OCI-LY1 (cell line): ENCODE results near the gene KLK4.

ENCODE experiments used
- H2AFZ ChIP-seq: fragments of 200-600 bp; sonication (generic), shearing (Covaris generic); 2 replicates; pipeline ENCODE4 v1.6.0; 2014; ENCODE audit warnings: antibody characterized with exemption, mild to moderate bottlenecking, low read length
- H3F3A ChIP-seq: fragments of 200-600 bp; sonication (generic), shearing (Covaris generic); 2 replicates; pipeline ENCODE4 v1.6.0; 2014; ENCODE audit warnings: mild to moderate bottlenecking, antibody characterized with exemption, low read length, moderate library complexity; ENCODE audit not compliant: insufficient read depth
- H3K27ac ChIP-seq: fragments of 200-600 bp; sonication (generic); 2 replicates; pipeline ENCODE4 v1.5.1; 2014; ENCODE audit warnings: low read length, mixed run types, mild to moderate bottlenecking, low read depth; ENCODE audit not compliant: poor library complexity, severe bottlenecking
- H3K27me3 ChIP-seq: fragments of 200-600 bp; sonication (generic); 2 replicates; pipeline ENCODE4 v1.6.0; 2014; ENCODE audit warnings: antibody characterized with exemption, mild to moderate bottlenecking, low read length, moderate library complexity; ENCODE audit not compliant: insufficient read depth
- H3K36me3 ChIP-seq: fragments of 200-600 bp; sonication (generic); 2 replicates; pipeline ENCODE4 v1.6.1; 2014; ENCODE audit warnings: mild to moderate bottlenecking, antibody characterized with exemption, low read length, moderate library complexity, mixed read lengths; ENCODE audit not compliant: insufficient read depth
- H3K4me1 ChIP-seq: fragments of 200-600 bp; sonication (generic); 2 replicates; pipeline ENCODE4 v1.5.1; 2014; ENCODE audit warnings: mild to moderate bottlenecking, low read length, moderate library complexity; ENCODE audit not compliant: insufficient read depth, severe bottlenecking
- H3K4me2 ChIP-seq: fragments of 200-600 bp; sonication (generic), shearing (Covaris generic); 2 replicates; pipeline ENCODE4 v1.6.1; 2014; ENCODE audit warnings: low read length
- H3K4me3 ChIP-seq: fragments of 200-600 bp; sonication (generic); 2 replicates; pipeline ENCODE4 v1.5.1; 2014; ENCODE audit warnings: low read length, low read depth, mild to moderate bottlenecking, mixed read lengths; ENCODE audit not compliant: poor library complexity, severe bottlenecking
- H3K79me2 ChIP-seq: fragments of 200-600 bp; shearing (Covaris generic); 2 replicates; pipeline ENCODE4 v1.6.1; 2016; ENCODE audit warnings: mixed run types, low read length, mixed read lengths; ENCODE audit not compliant: insufficient read depth
- H3K9ac ChIP-seq: fragments of 200-600 bp; sonication (generic), shearing (Covaris generic); 2 replicates; pipeline ENCODE4 v1.6.1; 2014; ENCODE audit warnings: mild to moderate bottlenecking, low read length, mixed read lengths
- H3K9me2 ChIP-seq: fragments of 200-600 bp; sonication (generic), shearing (Covaris generic); 2 replicates; pipeline ENCODE4 v1.6.1; 2014; ENCODE audit warnings: low read depth, mild to moderate bottlenecking, low read length, mixed read lengths
- H3K9me3 ChIP-seq: fragments of 200-600 bp; shearing (Covaris generic); 2 replicates; pipeline ENCODE4 v1.6.1; 2014; ENCODE audit warnings: low read length, mixed read lengths
- H4K20me1 ChIP-seq: fragments of 200-600 bp; sonication (generic), shearing (Covaris generic); 2 replicates; pipeline ENCODE4 v1.6.0; 2016; ENCODE audit warnings: mild to moderate bottlenecking, low read length; ENCODE audit not compliant: insufficient read depth
- EZH2 ChIP-seq: fragments of 200-600 bp; sonication (generic), shearing (Covaris generic); IDR thresholded peaks from 2 replicates; pipeline ENCODE4 v1.8.0; 2017; ENCODE audit warnings: borderline replicate concordance, mixed run types, mild to moderate bottlenecking, antibody characterized with exemption, low read length, moderate library complexity, mixed read lengths
- TF ChIP-seq, protein P1 (sequence below): fragments of 200-600 bp; sonication (generic), shearing (Covaris generic); IDR thresholded peaks from 2 replicates; pipeline ENCODE4 v1.5.1; 2017; ENCODE audit warnings: mild to moderate bottlenecking, antibody characterized with exemption, low read length, moderate library complexity, mixed read lengths

Gene KLK4

DNA sequence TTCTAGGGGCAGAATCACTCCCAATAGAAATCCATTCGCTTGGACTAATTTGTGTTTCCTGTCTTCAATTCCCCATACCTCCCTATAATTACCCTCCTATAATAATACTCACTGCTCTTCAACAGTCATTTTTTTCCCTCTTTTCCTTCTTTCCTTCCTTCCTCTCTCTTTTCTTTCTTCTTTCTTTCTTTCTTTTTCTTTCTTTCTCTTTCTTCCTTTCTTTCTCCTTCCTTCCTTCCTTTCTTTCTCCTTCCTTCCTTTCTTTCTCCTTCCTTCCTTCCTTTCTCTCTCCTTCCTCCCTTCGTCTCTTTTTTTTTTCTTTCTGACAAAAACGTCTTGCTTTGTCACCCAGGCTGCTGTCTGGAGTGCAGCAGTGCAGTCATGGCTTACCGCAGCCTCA lies 33.6 kb upstream of the KLK4 start:
- no peaks in the 10 kb centered on the region for H3K4me1 ChIP-seq
- H3K27me3 ChIP-seq: no peaks in the 10 kb centered on the region
- no peaks in the 10 kb centered on the region for H3F3A ChIP-seq
- H4K20me1 ChIP-seq: no peaks in the 10 kb centered on the region
- no peak overlapping the region for H3K27ac ChIP-seq
- no peaks in the 10 kb centered on the region for H3K9me2 ChIP-seq
- no peak overlapping the region for H3K4me3 ChIP-seq
- H3K4me2 ChIP-seq: no peak overlapping the region
- no peaks in the 10 kb centered on the region for H3K9me3 ChIP-seq
- H3K79me2 ChIP-seq: no peaks in the 10 kb centered on the region
- no peak overlapping the region for H2AFZ ChIP-seq
- no peaks in the 10 kb centered on the region for H3K36me3 ChIP-seq
- TF ChIP-seq, protein P1, sequence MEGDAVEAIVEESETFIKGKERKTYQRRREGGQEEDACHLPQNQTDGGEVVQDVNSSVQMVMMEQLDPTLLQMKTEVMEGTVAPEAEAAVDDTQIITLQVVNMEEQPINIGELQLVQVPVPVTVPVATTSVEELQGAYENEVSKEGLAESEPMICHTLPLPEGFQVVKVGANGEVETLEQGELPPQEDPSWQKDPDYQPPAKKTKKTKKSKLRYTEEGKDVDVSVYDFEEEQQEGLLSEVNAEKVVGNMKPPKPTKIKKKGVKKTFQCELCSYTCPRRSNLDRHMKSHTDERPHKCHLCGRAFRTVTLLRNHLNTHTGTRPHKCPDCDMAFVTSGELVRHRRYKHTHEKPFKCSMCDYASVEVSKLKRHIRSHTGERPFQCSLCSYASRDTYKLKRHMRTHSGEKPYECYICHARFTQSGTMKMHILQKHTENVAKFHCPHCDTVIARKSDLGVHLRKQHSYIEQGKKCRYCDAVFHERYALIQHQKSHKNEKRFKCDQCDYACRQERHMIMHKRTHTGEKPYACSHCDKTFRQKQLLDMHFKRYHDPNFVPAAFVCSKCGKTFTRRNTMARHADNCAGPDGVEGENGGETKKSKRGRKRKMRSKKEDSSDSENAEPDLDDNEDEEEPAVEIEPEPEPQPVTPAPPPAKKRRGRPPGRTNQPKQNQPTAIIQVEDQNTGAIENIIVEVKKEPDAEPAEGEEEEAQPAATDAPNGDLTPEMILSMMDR: no peak
- no peak for TF ChIP-seq EZH2
- no peak overlapping the region for H3K9ac ChIP-seq

DNA sequence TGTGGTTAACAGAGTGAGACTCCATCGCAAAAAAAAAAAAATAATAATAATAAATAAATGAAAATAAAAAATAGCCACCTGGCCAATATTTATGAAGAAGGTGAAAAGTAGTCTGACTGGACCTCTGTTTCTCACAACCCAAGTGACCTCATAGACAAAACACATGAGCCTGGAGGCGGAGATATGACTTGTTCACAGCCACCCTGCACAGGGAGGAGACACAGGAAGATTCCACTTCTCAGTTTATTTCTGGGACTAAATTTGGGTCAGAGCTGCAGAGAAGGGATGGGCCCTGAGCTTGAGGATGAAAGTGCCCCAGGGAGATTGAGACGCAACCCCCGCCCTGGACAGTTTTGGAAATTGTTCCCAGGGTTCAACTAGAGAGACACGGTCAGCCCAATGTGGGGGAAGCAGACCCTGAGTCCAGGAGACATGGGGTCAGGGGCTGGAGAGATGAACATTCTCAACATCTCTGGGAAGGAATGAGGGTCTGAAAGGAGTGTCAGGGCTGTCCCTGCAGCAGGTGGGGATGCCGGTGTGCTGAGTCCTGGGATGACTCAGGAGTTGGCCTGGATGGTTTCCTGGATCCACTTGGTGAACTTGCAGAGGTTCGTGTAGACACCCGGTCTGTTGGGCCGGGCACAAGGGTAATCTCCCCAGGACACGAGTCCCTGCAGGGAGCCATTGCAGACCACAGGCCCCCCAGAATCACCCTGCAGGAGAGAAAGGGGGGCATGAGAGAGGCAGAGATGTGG lies 32.1 kb upstream of the KLK4 start:
- no peaks in the 10 kb centered on the region for H3K4me1 ChIP-seq

DNA sequence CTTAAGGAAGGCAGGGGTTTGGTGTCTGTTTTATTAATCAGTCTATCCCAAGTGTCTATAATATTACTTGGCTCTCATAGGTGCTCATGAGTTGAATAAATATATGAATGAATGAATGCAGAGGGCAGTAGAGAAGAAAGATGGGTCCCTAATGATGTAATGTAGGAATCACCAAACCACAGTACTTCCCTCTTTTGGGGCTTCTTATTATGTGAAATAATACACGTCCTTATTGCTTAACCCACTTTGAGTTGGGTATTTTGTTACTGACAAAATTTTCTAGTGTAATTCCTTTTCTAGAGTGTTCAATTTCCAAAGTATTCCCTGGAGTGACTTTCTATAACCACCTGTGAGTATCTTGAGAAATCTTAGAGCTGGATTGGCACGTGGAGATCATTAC lies 28.4 kb upstream of the KLK4 start:
- Histone ChIP-seq H3K4me2 (no peak overlapping the region), H2AFZ (no peak overlapping the region), H3K4me1 (no peaks in the 10 kb centered on the region), H3K36me3 (no peaks in the 10 kb centered on the region), H3F3A (no peaks in the 10 kb centered on the region), H3K9me3 (no peaks in the 10 kb centered on the region), H3K9ac (no peak overlapping the region), H3K27me3 (no peaks in the 10 kb centered on the region; the same call in 1 of the 2 replicates), H3K9me2 (no peaks in the 10 kb centered on the region), H3K79me2 (no peaks in the 10 kb centered on the region), H3K27ac (no peak overlapping the region), H3K4me3 (no peak overlapping the region), H4K20me1 (no peaks in the 10 kb centered on the region)
- TF ChIP-seq, protein P1: no peak
- no peak for TF ChIP-seq EZH2

More for the DNA sequence above, 32.1 kb upstream of the KLK4 start:
- Histone ChIP-seq H3K9me3 (no peaks in the 10 kb centered on the region), H3K79me2 (no peaks in the 10 kb centered on the region), H3K4me3 (no peak overlapping the region), H2AFZ (no peak overlapping the region), H3K9ac (no peak overlapping the region), H3K4me2 (no peak overlapping the region), H3K36me3 (no peaks in the 10 kb centered on the region), H3K9me2 (no peaks in the 10 kb centered on the region), H3K27me3 (no peaks in the 10 kb centered on the region; the same call in 1 of the 2 replicates), H3K27ac (no peak overlapping the region), H4K20me1 (no peaks in the 10 kb centered on the region), H3F3A (no peaks in the 10 kb centered on the region)
- no peak for TF ChIP-seq EZH2
- TF ChIP-seq, protein P1: no peak
